ENCODE data around the gene CDKN2AIP. TPM values are rescaled to one million over a fixed set of nuclear protein-coding genes. Genes with fewer than 3 reads are reported as not detected.
"Not testable (repeated sequence)": the region's sequence is repeated elsewhere in the genome, so short reads cannot be mapped to it uniquely, and the experiment has no call there.

The CDKN2AIP gene
- total RNA-seq, 2 experiments from 2014 or later = 23.0 to 23.7 TPM

DNA sequence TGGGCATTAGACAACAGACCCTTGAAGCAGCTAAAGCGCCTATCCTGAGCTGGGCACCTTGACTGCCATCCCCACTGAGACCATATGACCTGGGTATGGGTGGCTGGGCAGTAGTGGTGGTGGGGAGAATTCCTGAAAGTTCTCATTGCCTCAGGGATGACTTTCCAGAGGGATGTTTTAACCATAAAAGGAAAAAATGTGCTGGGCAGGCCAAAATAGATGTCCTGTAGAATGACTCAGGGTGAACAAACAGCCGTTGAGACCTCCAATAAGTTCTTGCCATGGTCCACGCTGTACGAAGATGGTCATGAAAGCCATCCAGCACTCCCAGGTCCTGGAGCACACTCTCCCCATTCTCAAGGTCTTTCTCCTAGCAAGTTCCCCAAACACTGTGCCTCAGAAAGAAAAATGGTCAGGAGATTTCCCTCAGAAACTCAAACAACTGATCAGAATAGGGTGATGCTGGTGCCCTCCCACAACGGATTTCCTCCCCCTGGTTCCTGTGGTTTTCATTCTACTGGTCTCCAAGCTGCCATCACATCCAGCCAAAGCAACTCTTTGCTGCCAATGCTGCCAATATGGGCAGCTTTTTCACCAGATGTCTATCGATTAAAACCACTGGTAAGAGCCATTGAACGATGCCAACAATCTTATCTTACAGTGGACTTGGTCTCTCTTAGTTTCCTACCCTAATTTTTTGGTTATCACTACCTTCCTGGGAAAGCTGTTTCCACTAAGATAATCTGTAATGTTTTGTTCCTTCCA is 11.2 kb downstream of the CDKN2AIP start:
- Mint-ChIP-seq H3K9me3 (no peaks in the 10 kb centered on the region), H3K27ac (no peak overlapping the region), H3K36me3 (peaks cover 9% of the 10 kb centered on the region), H3K27me3 (no peaks in the 10 kb centered on the region), H3K4me3 (no peak overlapping the region), H3K4me1 (ENCODE audit: low read depth) (peaks cover 18% of the 10 kb centered on the region)
- DNase-seq = no peak
- ChIA-PET POLR2A (no interaction called here), CTCF (no interaction called here)
- intact Hi-C loops (cut with micrococcal nuclease) = no loop called here

DNA sequence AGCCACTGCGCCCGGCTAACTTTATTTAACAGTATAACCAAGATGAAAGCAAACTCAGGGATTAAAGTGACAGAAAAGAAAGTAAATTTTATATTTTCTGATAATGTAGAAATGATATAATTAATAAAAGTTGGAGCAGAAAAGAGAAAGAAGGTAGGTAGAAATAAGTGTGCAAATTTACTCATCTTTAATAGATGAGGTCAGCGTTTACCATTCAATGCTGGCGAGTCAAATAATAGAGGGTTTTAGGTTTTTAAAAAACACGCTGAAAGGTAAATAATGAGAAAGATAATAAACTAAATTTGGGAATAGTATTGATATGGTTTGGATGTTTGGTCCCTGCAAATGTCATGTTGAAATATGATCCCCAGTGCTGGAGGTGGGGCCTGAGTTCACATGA is 13.6 kb downstream of the CDKN2AIP start:
- no peak for DNase-seq
- Mint-ChIP-seq H3K27ac (no peak overlapping the region), H3K9me3 (no peaks in the 10 kb centered on the region), H3K27me3 (no peaks in the 10 kb centered on the region), H3K4me1 (ENCODE audit: low read depth) (peaks cover 14% of the 10 kb centered on the region), H3K36me3 (no peaks in the 10 kb centered on the region), H3K4me3 (no peak overlapping the region)
- POLR2A ChIA-PET = interaction anchor here (0.6 kb wide), 1 partner anchor 192 kb away, joined by 3 read pairs; no protein-coding TSS in a partner anchor
- intact Hi-C loops (cut with micrococcal nuclease) = no loop called here
- CTCF ChIA-PET = no interaction called here

DNA sequence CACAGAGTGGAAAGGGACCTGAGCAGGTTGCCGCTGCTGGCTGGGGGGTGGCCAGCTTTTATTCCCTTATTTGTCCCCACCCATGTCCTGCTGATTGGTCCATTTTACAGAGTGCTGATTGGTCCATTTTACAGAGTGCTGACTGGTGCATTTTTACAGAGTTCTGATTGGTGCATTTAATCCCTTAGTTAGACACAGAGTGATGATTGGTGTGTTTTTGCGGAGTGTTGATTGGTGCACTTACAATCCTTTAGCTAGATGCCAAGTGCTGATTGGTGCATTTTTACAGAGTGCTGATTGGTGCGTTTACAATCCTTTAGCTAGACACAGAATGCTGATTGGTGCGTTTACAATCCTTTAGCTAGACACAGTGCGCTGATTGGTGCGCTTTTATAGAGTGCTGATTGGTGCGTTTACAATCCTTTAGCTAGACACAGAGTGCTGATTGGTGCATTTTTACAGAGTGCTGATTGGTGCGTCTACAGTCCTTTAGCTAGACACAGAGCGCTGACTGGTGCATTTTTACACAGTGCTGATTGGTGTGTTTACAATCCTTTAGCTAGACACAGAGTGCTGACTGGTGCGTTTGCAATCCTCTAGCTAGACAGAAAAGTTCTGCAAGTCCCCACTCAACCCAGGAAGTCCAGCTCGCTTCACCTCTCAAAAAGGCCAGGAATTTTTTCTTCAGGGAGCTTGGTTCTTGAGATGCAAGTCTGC is 19.6 kb downstream of the CDKN2AIP start:
- POLR2A ChIA-PET; H3K27me3 Mint-ChIP-seq; H3K27ac Mint-ChIP-seq; H3K4me1 Mint-ChIP-seq (ENCODE audit: low read depth); H3K36me3 Mint-ChIP-seq; DNase-seq; H3K4me3 Mint-ChIP-seq; H3K9me3 Mint-ChIP-seq; intact Hi-C loops (cut with micrococcal nuclease): not testable (repeated sequence)
- CTCF ChIA-PET = interaction anchor here (0.7 to 1.2 kb wide), 2 partner anchors 8 to 100 kb away, joined by 3 read pairs; no protein-coding TSS in a partner anchor

DNA sequence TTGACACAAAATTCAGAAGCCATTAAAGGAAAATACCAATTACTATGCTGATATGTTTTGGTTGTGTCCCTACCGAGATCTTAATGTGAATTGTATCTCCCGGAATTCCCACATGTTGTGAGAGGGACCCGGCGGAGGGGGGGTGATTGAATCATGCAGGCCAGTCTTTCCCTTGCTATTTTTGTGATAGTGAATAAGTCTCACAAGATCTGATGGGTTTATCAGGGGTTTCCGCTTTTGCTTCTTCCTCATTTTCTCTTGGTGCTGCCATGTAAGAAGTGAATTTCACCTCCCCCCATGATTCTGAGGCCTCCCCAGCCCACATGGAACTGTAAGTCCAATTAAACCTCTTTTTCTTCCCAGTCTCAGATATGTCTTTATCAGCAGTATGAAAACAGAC is 21.4 kb downstream of the CDKN2AIP start:
- POLR2A ChIA-PET; CTCF ChIA-PET; H3K27ac Mint-ChIP-seq; H3K9me3 Mint-ChIP-seq; H3K4me1 Mint-ChIP-seq (ENCODE audit: low read depth); intact Hi-C loops (cut with micrococcal nuclease); H3K36me3 Mint-ChIP-seq; DNase-seq; H3K27me3 Mint-ChIP-seq; H3K4me3 Mint-ChIP-seq: not testable (repeated sequence)

GRCh38 chr4:183467246-183467645 is 22.8 kb downstream of the CDKN2AIP start:
- POLR2A ChIA-PET = no interaction called here
- Mint-ChIP-seq H3K27me3 (no peaks in the 10 kb centered on the region), H3K27ac (no peak overlapping the region), H3K4me3 (no peak overlapping the region), H3K4me1 (ENCODE audit: low read depth) (no peaks in the 10 kb centered on the region), H3K36me3 (peaks cover 4% of the 10 kb centered on the region), H3K9me3 (peaks cover 4% of the 10 kb centered on the region)
- CTCF ChIA-PET = no interaction called here
- intact Hi-C loops (cut with micrococcal nuclease) = no loop called here
- no peak for DNase-seq

GRCh38 chr4:183468210-183469095 is 24.0 kb downstream of the CDKN2AIP start:
- Mint-ChIP-seq H3K27ac (no peak overlapping the region), H3K4me1 (ENCODE audit: low read depth) (peaks cover 2% of the 10 kb centered on the region), H3K4me3 (no peak overlapping the region), H3K9me3 (peaks cover 2% of the 10 kb centered on the region), H3K36me3 (peaks cover 2% of the 10 kb centered on the region), H3K27me3 (no peaks in the 10 kb centered on the region)
- DNase-seq = no peak
- ChIA-PET POLR2A (no interaction called here), CTCF (no interaction called here)
- intact Hi-C loops (cut with micrococcal nuclease) = no loop called here

GRCh38 chr4:183469285-183469684 is 24.8 kb downstream of the CDKN2AIP start:
- DNase-seq = no peak
- Mint-ChIP-seq H3K27ac (no peak overlapping the region), H3K4me1 (ENCODE audit: low read depth) (peaks cover 2% of the 10 kb centered on the region), H3K27me3 (no peaks in the 10 kb centered on the region), H3K9me3 (no peaks in the 10 kb centered on the region), H3K36me3 (peaks cover under 1% of the 10 kb centered on the region), H3K4me3 (no peak overlapping the region)
- ChIA-PET POLR2A (no interaction called here), CTCF (interaction anchor here (1.0 to 1.2 kb wide), 4 partner anchors 9 to 190 kb away, joined by 3 to 5 read pairs (median 4); partner anchors contain the start of genes RWDD4 and TRAPPC11)
- intact Hi-C loops (cut with micrococcal nuclease) = no loop called here

DNA sequence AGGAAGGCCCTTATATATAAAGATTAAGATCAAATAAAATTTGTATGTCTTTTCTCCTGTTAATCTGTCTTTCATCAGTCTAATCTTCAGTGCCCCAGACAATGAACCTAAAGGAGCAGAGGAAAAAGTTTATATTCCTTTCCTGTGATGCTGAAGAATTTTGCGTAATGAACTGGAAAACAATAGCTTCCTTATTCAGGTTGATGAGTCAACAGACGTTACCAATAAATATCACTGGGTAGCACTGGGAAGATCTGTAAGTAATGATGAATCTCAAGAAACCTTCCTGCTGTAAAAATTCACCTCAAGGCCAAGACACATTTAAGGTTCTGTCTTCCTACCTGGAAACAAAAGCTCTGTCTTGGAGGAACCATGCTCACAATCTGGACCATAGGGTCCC is 25.5 kb downstream of the CDKN2AIP start:
- no peaks in the 10 kb centered on the region for H3K9me3 Mint-ChIP-seq
- intact Hi-C loops (cut with micrococcal nuclease) = loop anchor here (5.0 to 10.0 kb wide), 2 partner anchors 627 to 695 kb away; no protein-coding TSS in a partner anchor
- no peak overlapping the region for H3K27ac Mint-ChIP-seq
- peaks cover 2% of the 10 kb centered on the region for H3K4me1 Mint-ChIP-seq (ENCODE audit: low read depth)
- H3K4me3 Mint-ChIP-seq = no peak overlapping the region
- ChIA-PET POLR2A (no interaction called here), CTCF (interaction anchor here (1.0 to 1.2 kb wide), 4 partner anchors 8 to 190 kb away, joined by 3 to 5 read pairs (median 4); partner anchors contain the start of genes RWDD4 and TRAPPC11)
- H3K36me3 Mint-ChIP-seq = no peaks in the 10 kb centered on the region
- no peaks in the 10 kb centered on the region for H3K27me3 Mint-ChIP-seq
- no peak for DNase-seq

- ChIA-PET POLR2A (no interaction called here), CTCF (no interaction called here)
- DNase-seq = no peak
- Mint-ChIP-seq H3K4me3 (no peak overlapping the region), H3K4me1 (ENCODE audit: low read depth) (peaks cover 2% of the 10 kb centered on the region), H3K9me3 (no peaks in the 10 kb centered on the region), H3K36me3 (no peaks in the 10 kb centered on the region), H3K27me3 (no peaks in the 10 kb centered on the region), H3K27ac (no peak overlapping the region)
- intact Hi-C loops (cut with micrococcal nuclease) = loop anchor here (5.0 to 10.0 kb wide), 2 partner anchors 626 to 694 kb away; no protein-coding TSS in a partner anchor
Measured at GRCh38 chr4:183470821-183471220, 26.4 kb downstream of the CDKN2AIP start.

GRCh38 chr4:183471946-183472708 is 27.7 kb downstream of the CDKN2AIP start:
- Mint-ChIP-seq H3K4me1 (ENCODE audit: low read depth) (peaks cover 2% of the 10 kb centered on the region), H3K4me3 (no peak overlapping the region), H3K9me3 (no peaks in the 10 kb centered on the region), H3K27me3 (no peaks in the 10 kb centered on the region), H3K27ac (no peak overlapping the region), H3K36me3 (no peaks in the 10 kb centered on the region)
- POLR2A ChIA-PET = no interaction called here
- intact Hi-C loops (cut with micrococcal nuclease) = loop anchor here (1.0 to 10.0 kb wide), 6 partner anchors 33 to 693 kb away; partner anchors contain the start of gene ING2
- CTCF ChIA-PET = interaction anchor here (0.8 to 1.1 kb wide), 3 partner anchors 9 to 130 kb away, joined by 3 to 7 read pairs (median 3); no protein-coding TSS in a partner anchor
- peak; percentile 84 for DNase-seq

DNA sequence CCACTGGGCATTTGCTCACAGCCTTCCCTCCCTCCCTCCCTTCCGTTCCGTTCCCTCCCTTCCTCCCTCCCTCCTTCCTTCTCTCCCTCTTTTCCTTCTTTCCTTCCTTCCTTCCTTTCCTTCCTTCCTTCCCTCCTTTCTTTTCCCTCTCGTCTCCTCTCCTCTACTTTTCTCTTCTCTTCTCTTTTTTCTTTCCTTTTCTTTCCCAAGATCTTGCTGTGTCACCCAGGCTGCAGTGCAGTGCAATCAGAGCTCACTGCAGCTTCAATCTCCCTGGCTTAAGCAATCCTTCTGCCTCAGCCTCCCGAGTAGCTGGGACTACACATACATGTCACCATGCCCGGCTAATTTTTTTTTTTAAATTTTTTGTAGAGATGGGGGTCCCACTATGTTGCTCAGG is 33.7 kb downstream of the CDKN2AIP start:
- H3K4me1 Mint-ChIP-seq (ENCODE audit: low read depth) = no peaks in the 10 kb centered on the region
- ChIA-PET POLR2A (interaction anchor here (0.6 kb wide), 1 partner anchor 182 kb away, joined by 3 read pairs; no protein-coding TSS in a partner anchor), CTCF (interaction anchor here (0.5 to 1.6 kb wide), 5 partner anchors 9 to 973 kb away, joined by 3 to 4 read pairs (median 4); no protein-coding TSS in a partner anchor)
- H3K9me3 Mint-ChIP-seq = no peaks in the 10 kb centered on the region
- intact Hi-C loops (cut with micrococcal nuclease) = loop anchor here (10.0 kb wide), 1 partner anchor 687 kb away; no protein-coding TSS in a partner anchor
- no peak overlapping the region for H3K27ac Mint-ChIP-seq
- no peak overlapping the region for H3K4me3 Mint-ChIP-seq
- no peaks in the 10 kb centered on the region for H3K36me3 Mint-ChIP-seq
- H3K27me3 Mint-ChIP-seq = no peaks in the 10 kb centered on the region
- DNase-seq = no peak

Data from activated CD4-positive, alpha-beta memory T cell treated with anti-CD3 and anti-CD28 coated beads for 36 hours (primary cell).